ENCODE measurements around the gene CROCC2. TPM values are rescaled to one million over a fixed set of nuclear protein-coding genes. Genes with fewer than 3 reads are reported as not detected.

Gene CROCC2
- total RNA-seq, 4 donors from 2014 or later, result not detected

DNA sequence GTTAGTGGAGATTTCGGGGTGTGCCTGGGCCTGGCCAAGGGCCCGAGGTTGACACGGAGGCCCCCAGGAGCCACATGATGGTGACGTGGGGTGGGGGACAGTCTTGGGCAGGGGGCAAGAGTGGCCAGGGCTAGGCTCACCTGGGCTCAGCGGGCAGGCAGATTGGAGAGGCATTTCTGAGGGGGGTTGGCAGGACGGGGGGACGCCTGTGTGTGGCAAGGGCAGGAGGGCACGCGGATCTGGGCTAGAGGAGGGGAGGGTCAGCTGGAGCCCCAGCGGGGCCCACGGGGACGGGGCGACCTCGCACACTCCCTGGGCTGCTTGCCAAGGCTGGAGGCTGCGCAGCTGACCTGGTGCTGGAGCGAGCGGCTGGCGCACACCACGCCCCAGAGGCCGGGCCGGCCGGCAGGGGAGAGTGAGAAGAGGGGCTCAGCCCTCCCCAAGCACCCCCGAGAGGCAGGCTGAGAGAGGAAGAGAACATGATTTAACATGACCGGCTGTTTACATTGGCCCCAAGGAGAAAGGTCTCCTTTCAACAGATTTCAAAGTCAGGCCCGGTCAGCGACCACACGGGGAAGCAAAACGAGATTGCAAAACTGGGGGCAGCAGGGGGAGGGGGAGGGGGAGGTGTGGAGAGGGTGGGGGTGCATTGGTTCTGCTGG is 54.3 kb downstream of the CROCC2 start:
- 29 to 50% methylated on average over 4 to 22 of the region's 28 CpGs for WGBS, 2 donors (ENCODE audit: low coverage in 1 of 2)
- in situ Hi-C loops (cut with MboI; ENCODE audit: low pct_ligation_motif_present in 1 of 4, low pct_unique_long_range_greater_than_20kb in 1 of 4, low sequenced_read_pairs in 3 of 4), result no loop called here
- Histone ChIP-seq H3K4me1 (peaks cover 0 to 17% (median 4%) of the 10 kb centered on the region in 4 donors), H3K36me3 (no peaks in the 10 kb centered on the region), H3K9me3 (no peaks in the 10 kb centered on the region), H3K4me3 (no peak overlapping the region), H3K27ac (peak overlapping the region in 2 of 4 donors; percentile 25 to 36), H3K27me3 (no peaks in the 10 kb centered on the region)
- intact Hi-C loops (cut with DNase I; ENCODE audit: low total_unique reads), result no loop called here
- TF ChIP-seq, protein P1, sequence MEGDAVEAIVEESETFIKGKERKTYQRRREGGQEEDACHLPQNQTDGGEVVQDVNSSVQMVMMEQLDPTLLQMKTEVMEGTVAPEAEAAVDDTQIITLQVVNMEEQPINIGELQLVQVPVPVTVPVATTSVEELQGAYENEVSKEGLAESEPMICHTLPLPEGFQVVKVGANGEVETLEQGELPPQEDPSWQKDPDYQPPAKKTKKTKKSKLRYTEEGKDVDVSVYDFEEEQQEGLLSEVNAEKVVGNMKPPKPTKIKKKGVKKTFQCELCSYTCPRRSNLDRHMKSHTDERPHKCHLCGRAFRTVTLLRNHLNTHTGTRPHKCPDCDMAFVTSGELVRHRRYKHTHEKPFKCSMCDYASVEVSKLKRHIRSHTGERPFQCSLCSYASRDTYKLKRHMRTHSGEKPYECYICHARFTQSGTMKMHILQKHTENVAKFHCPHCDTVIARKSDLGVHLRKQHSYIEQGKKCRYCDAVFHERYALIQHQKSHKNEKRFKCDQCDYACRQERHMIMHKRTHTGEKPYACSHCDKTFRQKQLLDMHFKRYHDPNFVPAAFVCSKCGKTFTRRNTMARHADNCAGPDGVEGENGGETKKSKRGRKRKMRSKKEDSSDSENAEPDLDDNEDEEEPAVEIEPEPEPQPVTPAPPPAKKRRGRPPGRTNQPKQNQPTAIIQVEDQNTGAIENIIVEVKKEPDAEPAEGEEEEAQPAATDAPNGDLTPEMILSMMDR (IDR thresholded peaks at IDR 0.05), result no peak
- TF ChIP-seq EP300 (IDR thresholded peaks at IDR 0.05; ENCODE audit: low read depth), result no peak
- no peak for TF ChIP-seq POLR2AphosphoS5 (IDR thresholded peaks at IDR 0.05)
- TF ChIP-seq POLR2A (IDR thresholded peaks at IDR 0.05), result no peak
- no peak for DNase-seq

DNA sequence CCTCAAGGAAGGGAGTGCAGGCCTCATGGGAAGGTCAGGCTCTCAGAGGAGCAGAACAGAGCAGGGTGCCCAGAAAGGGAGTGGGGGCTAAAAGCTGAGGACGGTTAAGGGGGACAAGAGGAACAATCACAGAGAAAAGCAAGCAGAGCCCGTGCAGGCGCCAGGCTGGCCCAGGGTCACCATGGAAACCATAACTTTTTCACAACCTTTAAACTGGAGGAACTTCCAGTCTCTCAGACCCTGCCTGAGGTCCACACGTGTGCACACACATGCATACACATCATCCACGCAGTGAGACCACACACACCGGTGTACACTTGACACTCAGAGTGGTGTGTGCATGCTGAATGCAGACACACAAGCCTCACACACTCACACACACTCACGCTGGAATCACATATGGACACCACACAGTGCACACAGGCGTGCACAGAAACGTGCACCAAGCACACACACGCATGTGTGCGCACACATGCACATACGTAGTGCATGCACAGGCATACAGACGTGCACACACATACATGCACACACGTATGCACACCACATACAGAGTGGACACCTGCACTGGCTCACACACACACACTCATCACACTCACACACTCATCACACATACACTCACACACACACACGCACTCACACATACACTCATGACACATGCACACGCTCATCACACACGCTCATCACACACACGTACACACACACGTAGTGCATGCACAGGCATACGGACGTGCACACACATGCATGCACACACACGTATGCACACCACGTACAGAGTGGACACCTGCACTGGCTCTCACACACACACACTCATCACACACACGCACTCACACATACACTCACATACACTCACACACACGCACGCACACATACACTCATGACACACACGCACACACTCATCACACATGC is 55.1 kb downstream of the CROCC2 start:
- Histone ChIP-seq H3K9me3 (no peaks in the 10 kb centered on the region), H3K4me1 (peaks cover 0 to 17% (median 4%) of the 10 kb centered on the region in 4 donors), H3K36me3 (no peaks in the 10 kb centered on the region), H3K27ac (peak overlapping the region in 1 of 4 donors; percentile 36), H3K27me3 (no peaks in the 10 kb centered on the region), H3K4me3 (no peak overlapping the region)
- in situ Hi-C loops (cut with MboI; ENCODE audit: low pct_ligation_motif_present in 1 of 4, low pct_unique_long_range_greater_than_20kb in 1 of 4, low sequenced_read_pairs in 3 of 4) (no loop called here), intact Hi-C loops (cut with DNase I; ENCODE audit: low total_unique reads) (no loop called here)
- TF ChIP-seq EP300 (IDR thresholded peaks at IDR 0.05; ENCODE audit: low read depth), result no peak
- TF ChIP-seq POLR2A (IDR thresholded peaks at IDR 0.05), result no peak
- no peak for TF ChIP-seq POLR2AphosphoS5 (IDR thresholded peaks at IDR 0.05)
- TF ChIP-seq, protein P1 (IDR thresholded peaks at IDR 0.05), result no peak
- WGBS, 2 donors (ENCODE audit: low coverage in 1 of 2), result 60 to 71% methylated on average over 1 to 27 of the region's 27 CpGs
- no peak for DNase-seq

DNA sequence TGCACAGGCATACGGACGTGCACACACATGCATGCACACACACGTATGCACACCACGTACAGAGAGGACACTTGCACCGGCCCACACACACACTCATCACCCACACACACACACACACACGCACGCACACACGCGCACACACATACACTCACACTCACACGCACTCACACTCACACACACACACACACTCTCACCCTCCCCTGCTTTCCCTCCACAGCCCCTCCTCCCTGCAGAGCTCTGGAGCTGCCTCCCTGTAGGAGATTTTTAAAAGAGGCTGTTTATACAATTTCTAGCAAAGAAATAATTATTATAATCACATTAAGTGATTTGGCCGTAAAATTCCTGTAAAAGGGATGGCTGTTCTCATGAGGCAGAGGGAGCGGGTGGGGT is 55.8 kb downstream of the CROCC2 start:
- H3K27me3 ChIP-seq, result no peaks in the 10 kb centered on the region
- WGBS, 2 donors (ENCODE audit: low coverage in 1 of 2), result 45 to 83% methylated on average over 2 to 12 of the region's 12 CpGs
- in situ Hi-C loops (cut with MboI; ENCODE audit: low pct_ligation_motif_present in 1 of 4, low pct_unique_long_range_greater_than_20kb in 1 of 4, low sequenced_read_pairs in 3 of 4), result no loop called here
- peak overlapping the region; percentile 38 to 76 (median 60) for H3K27ac ChIP-seq
- TF ChIP-seq EP300 (IDR thresholded peaks at IDR 0.05; ENCODE audit: low read depth), result no peak
- TF ChIP-seq, protein P1 (IDR thresholded peaks at IDR 0.05), result no peak
- no peak for TF ChIP-seq POLR2AphosphoS5 (IDR thresholded peaks at IDR 0.05)
- no peak for TF ChIP-seq POLR2A (IDR thresholded peaks at IDR 0.05)
- intact Hi-C loops (cut with DNase I; ENCODE audit: low total_unique reads), result no loop called here
- H3K36me3 ChIP-seq, result no peaks in the 10 kb centered on the region
- no peak for DNase-seq
- no peaks in the 10 kb centered on the region for H3K9me3 ChIP-seq
- peaks cover 0 to 17% (median 4%) of the 10 kb centered on the region in 4 donors for H3K4me1 ChIP-seq
- no peak overlapping the region for H3K4me3 ChIP-seq

DNA sequence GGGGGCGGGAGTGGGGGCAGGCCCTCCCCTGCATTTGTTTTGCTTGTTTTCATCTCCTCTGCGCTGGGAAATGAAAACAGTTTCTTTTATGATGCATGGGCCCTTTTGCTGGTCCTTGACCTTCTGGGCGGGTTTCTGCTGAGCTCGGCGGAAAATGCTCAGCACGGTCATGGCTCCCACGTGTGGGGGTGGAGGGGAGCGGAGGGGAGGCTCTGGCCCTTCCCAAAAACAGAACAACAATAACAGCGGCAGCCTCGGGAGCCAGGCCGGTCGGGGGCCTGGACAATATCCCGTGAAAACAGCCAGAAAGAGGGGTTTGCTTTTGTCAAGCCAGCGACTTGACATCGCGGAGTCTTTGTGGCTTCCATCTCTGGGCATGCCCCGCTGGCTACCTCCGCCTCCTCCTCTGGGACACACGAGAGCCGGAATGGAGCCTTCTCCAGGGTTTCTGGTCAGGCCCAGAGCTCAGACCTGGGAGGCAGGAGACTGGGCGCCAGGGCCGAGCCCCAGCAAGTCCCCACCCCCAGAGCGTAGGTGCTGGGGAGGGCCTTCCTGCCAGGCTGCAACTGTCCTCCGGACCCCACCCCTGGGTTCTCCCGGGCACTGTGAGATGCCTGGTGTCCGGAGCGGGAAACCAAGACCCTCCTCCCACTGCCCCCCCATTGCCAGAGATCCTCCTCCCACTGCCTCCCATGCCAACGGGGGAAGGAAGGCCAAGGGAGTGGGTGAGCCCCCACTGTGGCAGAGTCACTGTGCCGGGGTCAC is 56.3 kb downstream of the CROCC2 start:
- peak; percentile 12 for TF ChIP-seq POLR2A (IDR thresholded peaks at IDR 0.05)
- TF ChIP-seq, protein P1 (IDR thresholded peaks at IDR 0.05), result no peak
- TF ChIP-seq EP300 (IDR thresholded peaks at IDR 0.05; ENCODE audit: low read depth), result no peak
- TF ChIP-seq POLR2AphosphoS5 (IDR thresholded peaks at IDR 0.05), result peak in 1 of 3 donors; percentile 22
- Histone ChIP-seq H3K4me1 (peaks cover 0 to 17% (median 4%) of the 10 kb centered on the region in 4 donors), H3K4me3 (no peak overlapping the region), H3K36me3 (no peaks in the 10 kb centered on the region), H3K27ac (peak overlapping the region; percentile 38 to 76 (median 60)), H3K27me3 (no peaks in the 10 kb centered on the region), H3K9me3 (no peaks in the 10 kb centered on the region)
- peak; percentile 42 for DNase-seq
- WGBS, 2 donors (ENCODE audit: low coverage in 1 of 2), result 52 to 60% methylated on average over 1 to 29 of the region's 29 CpGs
- in situ Hi-C loops (cut with MboI; ENCODE audit: low pct_ligation_motif_present in 1 of 4, low pct_unique_long_range_greater_than_20kb in 1 of 4, low sequenced_read_pairs in 3 of 4) (no loop called here), intact Hi-C loops (cut with DNase I; ENCODE audit: low total_unique reads) (no loop called here)
